GM06990 (cell line): ENCODE data around the gene SETX.

Experiments used
- DNase-seq: peaks from one replicate; pipeline ENCODE4 v3.0.0-alpha.2; 2011; ENCODE audit not compliant: insufficient read length; ENCODE audit errors: extremely low read depth
- H3K27me3 ChIP-seq: replicated peaks from 2 replicates; pipeline ENCODE4 v1.6.0; 2011; ENCODE audit warnings: low read length; ENCODE audit not compliant: control insufficient read depth, insufficient read depth
- H3K36me3 ChIP-seq: 2 replicates; pipeline ENCODE4 v1.5.1; 2011; ENCODE audit warnings: low read length; ENCODE audit not compliant: control insufficient read depth, insufficient read depth
- H3K4me3 ChIP-seq: replicated peaks from 2 replicates; pipeline ENCODE4 v1.5.1; 2011; ENCODE audit warnings: low read depth, mild to moderate bottlenecking, control low read depth, low read length
- TF ChIP-seq, protein P1 (sequence below): IDR thresholded peaks from 2 replicates; pipeline ENCODE4 v1.5.1; 2011; ENCODE audit warnings: low read length, control low read depth, mild to moderate bottlenecking, inconsistent platforms; ENCODE audit not compliant: insufficient read depth, poor library complexity, severe bottlenecking

SETX gene

GRCh38 chr9:132333556-132333955, 21.2 kb downstream of the SETX start:
- Histone ChIP-seq H3K4me3 (no peak overlapping the region), H3K27me3 (no peaks in the 10 kb centered on the region), H3K36me3 (peaks cover 17% of the 10 kb centered on the region)
- no peak for DNase-seq
- TF ChIP-seq, protein P1, sequence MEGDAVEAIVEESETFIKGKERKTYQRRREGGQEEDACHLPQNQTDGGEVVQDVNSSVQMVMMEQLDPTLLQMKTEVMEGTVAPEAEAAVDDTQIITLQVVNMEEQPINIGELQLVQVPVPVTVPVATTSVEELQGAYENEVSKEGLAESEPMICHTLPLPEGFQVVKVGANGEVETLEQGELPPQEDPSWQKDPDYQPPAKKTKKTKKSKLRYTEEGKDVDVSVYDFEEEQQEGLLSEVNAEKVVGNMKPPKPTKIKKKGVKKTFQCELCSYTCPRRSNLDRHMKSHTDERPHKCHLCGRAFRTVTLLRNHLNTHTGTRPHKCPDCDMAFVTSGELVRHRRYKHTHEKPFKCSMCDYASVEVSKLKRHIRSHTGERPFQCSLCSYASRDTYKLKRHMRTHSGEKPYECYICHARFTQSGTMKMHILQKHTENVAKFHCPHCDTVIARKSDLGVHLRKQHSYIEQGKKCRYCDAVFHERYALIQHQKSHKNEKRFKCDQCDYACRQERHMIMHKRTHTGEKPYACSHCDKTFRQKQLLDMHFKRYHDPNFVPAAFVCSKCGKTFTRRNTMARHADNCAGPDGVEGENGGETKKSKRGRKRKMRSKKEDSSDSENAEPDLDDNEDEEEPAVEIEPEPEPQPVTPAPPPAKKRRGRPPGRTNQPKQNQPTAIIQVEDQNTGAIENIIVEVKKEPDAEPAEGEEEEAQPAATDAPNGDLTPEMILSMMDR = no peak

- H3K36me3 ChIP-seq = peaks cover 11% of the 10 kb centered on the region
Observed at GRCh38 chr9:132328580-132328979, 26.2 kb downstream of the SETX start.

GRCh38 chr9:132327537-132327936, 27.2 kb downstream of the SETX start:
- H3K36me3 ChIP-seq = peaks cover 14% of the 10 kb centered on the region
- DNase-seq = no peak

More at GRCh38 chr9:132328580-132328979, 26.2 kb downstream of the SETX start:
- no peaks in the 10 kb centered on the region for H3K27me3 ChIP-seq
- DNase-seq = no peak
- TF ChIP-seq, protein P1 = no peak
- no peak overlapping the region for H3K4me3 ChIP-seq

DNA sequence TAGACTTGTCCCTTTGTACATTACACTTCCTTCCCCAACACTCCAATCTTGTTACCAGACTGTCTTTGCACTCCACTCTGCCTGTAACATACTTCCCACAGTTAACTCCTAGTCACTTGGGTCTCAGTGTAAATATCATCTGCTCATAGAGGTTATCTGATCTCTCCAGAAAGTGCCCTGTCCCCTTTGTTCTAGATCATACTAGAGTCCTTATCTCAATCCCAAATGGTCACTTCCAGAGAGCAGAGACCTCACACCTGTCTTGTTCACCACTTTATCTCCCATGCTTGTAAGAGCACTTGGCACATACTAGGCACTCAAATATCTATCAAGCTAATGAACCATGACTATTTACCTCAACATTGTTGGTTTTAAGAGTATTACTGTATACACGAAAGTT, 30.4 kb downstream of the SETX start:
- Histone ChIP-seq H3K36me3 (peaks cover 7% of the 10 kb centered on the region), H3K4me3 (no peak overlapping the region), H3K27me3 (no peaks in the 10 kb centered on the region)
- DNase-seq = no peak
- TF ChIP-seq, protein P1 = no peak

More at GRCh38 chr9:132327537-132327936, 27.2 kb downstream of the SETX start:
- no peaks in the 10 kb centered on the region for H3K27me3 ChIP-seq
- TF ChIP-seq, protein P1 = no peak
- H3K4me3 ChIP-seq = no peak overlapping the region

GRCh38 chr9:132319421-132320110, 35.2 kb downstream of the SETX start:
- DNase-seq = no peak
- H3K36me3 ChIP-seq = peaks cover 9% of the 10 kb centered on the region
- no peak overlapping the region for H3K4me3 ChIP-seq
- TF ChIP-seq, protein P1 = no peak
- H3K27me3 ChIP-seq = no peaks in the 10 kb centered on the region
